ENCODE results near the gene KLRC2.
"Not testable (repeated sequence)": the region's sequence is repeated elsewhere in the genome, so short reads cannot be mapped to it uniquely, and the experiment has no call there.

The KLRC2 gene

DNA sequence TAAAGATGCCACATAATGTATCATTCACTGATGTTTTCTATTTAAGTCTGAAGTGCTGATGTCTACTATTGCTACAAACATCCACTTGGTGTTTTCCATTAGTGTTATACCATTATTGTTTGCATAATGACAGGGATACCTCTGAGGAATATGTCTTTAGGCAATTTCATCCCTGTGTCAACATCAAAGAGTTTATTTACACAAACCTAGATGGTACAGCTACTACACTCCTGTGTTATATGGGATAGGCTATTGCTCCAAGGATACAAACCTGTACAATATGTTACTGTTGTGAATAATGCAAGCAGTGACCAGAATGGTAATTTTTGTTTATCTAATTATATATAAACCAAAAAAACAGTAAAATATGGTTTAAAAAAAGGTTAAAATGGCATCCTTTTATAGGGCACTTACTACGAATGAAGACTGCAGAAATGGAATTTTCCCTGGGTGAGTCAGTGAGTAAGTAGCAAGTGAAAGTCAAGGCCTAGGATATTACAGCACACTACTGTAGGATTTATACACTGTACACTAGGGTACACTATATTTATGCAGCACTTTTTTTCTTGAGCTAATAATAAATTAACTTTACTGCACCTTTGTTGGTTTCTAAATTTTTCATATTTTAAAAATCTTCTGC is 11.4 kb downstream of the KLRC2 start:
- H3K27ac Mint-ChIP-seq, H3K36me3 Mint-ChIP-seq, H3K27me3 Mint-ChIP-seq, H3K9me3 Mint-ChIP-seq, H3K4me3 Mint-ChIP-seq, H3K4me1 Mint-ChIP-seq: not testable (repeated sequence)

- not testable (repeated sequence) for H3K27me3 Mint-ChIP-seq, H3K27ac Mint-ChIP-seq, H3K9me3 Mint-ChIP-seq, H3K36me3 Mint-ChIP-seq, H3K4me1 Mint-ChIP-seq, H3K4me3 Mint-ChIP-seq
Observed at GRCh38 chr12:10422159-10422558, 13.7 kb downstream of the KLRC2 start.

- H3K27ac Mint-ChIP-seq, H3K4me3 Mint-ChIP-seq, H3K9me3 Mint-ChIP-seq, H3K27me3 Mint-ChIP-seq, H3K36me3 Mint-ChIP-seq, H3K4me1 Mint-ChIP-seq: not testable (repeated sequence)
Observed at GRCh38 chr12:10420334-10420733, 15.5 kb downstream of the KLRC2 start, which contains the start of gene KLRC3. KLRC3 (minus strand) TSS chr12:10420595; CDS start chr12:10420550, 45 bp downstream.

DNA sequence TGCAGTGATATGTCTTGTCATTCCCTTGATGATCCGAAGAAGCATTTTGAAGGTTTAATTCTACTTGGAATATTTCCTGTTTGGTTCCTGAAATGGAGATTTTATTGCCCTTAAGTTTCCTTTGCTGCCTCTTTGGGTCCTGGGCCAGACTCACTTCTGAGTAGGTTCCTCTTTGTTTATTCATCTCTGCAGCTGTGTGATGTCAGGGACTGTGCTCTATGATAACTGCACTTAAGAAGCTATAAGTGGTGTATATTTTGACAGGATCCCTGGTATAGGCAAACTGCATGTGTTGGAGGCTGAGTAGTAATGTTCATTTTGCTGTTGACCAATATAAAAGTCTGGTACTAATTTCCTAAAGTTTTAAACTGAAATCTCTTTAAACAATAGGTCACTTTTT is 26.4 kb downstream of the KLRC2 start, which contains the start of gene KLRC4:
Gene KLRC4, minus strand, starts transcription at position 366 of the 400 bp plus-strand sequence. Its CDS starts 182 bp downstream, at position 184.
- no peak within 1 kb of the TSS for H3K27ac Mint-ChIP-seq
- no peaks in the 10 kb centered on the region for H3K9me3 Mint-ChIP-seq
- H3K4me3 Mint-ChIP-seq, result no peak within 1 kb of the TSS
- peaks cover 4% of the 10 kb centered on the region for H3K27me3 Mint-ChIP-seq
- H3K36me3 Mint-ChIP-seq, result no peaks in the 10 kb centered on the region
- H3K4me1 Mint-ChIP-seq, result no peaks in the 10 kb centered on the region

DNA sequence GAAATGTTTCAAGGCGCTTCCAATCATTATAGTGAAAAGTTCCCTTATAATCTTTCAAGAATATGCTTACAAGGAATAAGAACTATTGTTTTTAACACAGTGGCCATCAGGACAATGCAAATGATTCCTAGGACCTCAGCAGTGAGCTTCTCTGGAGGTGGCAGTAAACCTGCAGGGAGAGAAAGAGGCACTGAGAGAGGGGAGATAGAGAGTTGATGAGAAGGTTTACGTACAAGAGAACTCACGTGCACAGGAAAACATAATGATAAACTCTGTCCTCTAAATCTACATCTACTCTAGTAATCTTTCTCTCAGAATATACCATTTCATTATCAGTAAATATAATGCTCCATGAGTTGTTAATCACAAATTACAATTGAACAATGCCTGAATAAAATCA is 27.0 kb downstream of the KLRC2 start:
- H3K9me3 Mint-ChIP-seq, result no peaks in the 10 kb centered on the region
- H3K27me3 Mint-ChIP-seq, result peaks cover 4% of the 10 kb centered on the region
- no peaks in the 10 kb centered on the region for H3K36me3 Mint-ChIP-seq
- H3K4me3 Mint-ChIP-seq, result no peak overlapping the region
- no peaks in the 10 kb centered on the region for H3K4me1 Mint-ChIP-seq
- H3K27ac Mint-ChIP-seq, result no peak overlapping the region

GRCh38 chr12:10406725-10407124 is 29.1 kb downstream of the KLRC2 start:
- Mint-ChIP-seq H3K4me1 (no peaks in the 10 kb centered on the region), H3K36me3 (no peaks in the 10 kb centered on the region), H3K4me3 (no peak overlapping the region), H3K27me3 (peaks cover 4% of the 10 kb centered on the region), H3K9me3 (no peaks in the 10 kb centered on the region), H3K27ac (no peak overlapping the region)

- H3K27ac Mint-ChIP-seq, result no peak overlapping the region
- H3K36me3 Mint-ChIP-seq, result no peaks in the 10 kb centered on the region
- no peak overlapping the region for H3K4me3 Mint-ChIP-seq
- no peaks in the 10 kb centered on the region for H3K9me3 Mint-ChIP-seq
- H3K27me3 Mint-ChIP-seq, result peaks cover 8% of the 10 kb centered on the region
- H3K4me1 Mint-ChIP-seq, result no peaks in the 10 kb centered on the region
Observed at GRCh38 chr12:10405294-10405693, 30.5 kb downstream of the KLRC2 start.

DNA sequence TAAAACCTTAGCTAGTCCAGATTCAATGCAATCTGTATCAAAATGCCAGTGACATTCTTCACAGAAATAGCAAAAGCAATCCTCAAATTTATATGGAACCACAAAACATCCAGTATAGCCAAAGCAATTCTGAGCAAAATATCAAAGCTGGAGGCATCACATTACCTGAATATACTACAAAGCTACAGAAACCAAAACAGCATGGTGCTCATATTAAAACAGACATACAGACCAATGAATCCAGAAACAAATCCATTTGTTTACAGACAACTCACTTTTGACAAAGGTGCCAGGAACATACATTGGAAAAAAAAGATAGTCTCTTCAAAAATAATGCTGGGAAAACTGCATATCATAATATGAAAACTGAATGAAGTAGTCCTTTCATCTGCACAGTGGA is 31.0 kb downstream of the KLRC2 start:
- Mint-ChIP-seq H3K9me3 (no peaks in the 10 kb centered on the region), H3K4me3 (no peak overlapping the region), H3K36me3 (no peaks in the 10 kb centered on the region), H3K27ac (no peak overlapping the region), H3K4me1 (no peaks in the 10 kb centered on the region), H3K27me3 (peaks cover 8% of the 10 kb centered on the region)

- H3K4me1 Mint-ChIP-seq, result no peaks in the 10 kb centered on the region
- H3K27ac Mint-ChIP-seq, result no peak overlapping the region
- peaks cover 2% of the 10 kb centered on the region for H3K36me3 Mint-ChIP-seq
- no peaks in the 10 kb centered on the region for H3K9me3 Mint-ChIP-seq
- peaks cover 15% of the 10 kb centered on the region for H3K27me3 Mint-ChIP-seq
- H3K4me3 Mint-ChIP-seq, result no peak overlapping the region
Observed at GRCh38 chr12:10400829-10401228, 35.0 kb downstream of the KLRC2 start.

GRCh38 chr12:10398168-10398567 is 37.6 kb downstream of the KLRC2 start:
- no peaks in the 10 kb centered on the region for H3K9me3 Mint-ChIP-seq
- H3K27me3 Mint-ChIP-seq, result peaks cover 15% of the 10 kb centered on the region
- no peak overlapping the region for H3K27ac Mint-ChIP-seq
- H3K4me3 Mint-ChIP-seq, result no peak overlapping the region
- H3K36me3 Mint-ChIP-seq, result peaks cover 2% of the 10 kb centered on the region
- H3K4me1 Mint-ChIP-seq, result no peaks in the 10 kb centered on the region

- Mint-ChIP-seq H3K4me3 (no peak overlapping the region), H3K4me1 (no peaks in the 10 kb centered on the region), H3K27me3 (peaks cover 15% of the 10 kb centered on the region), H3K9me3 (no peaks in the 10 kb centered on the region), H3K36me3 (peaks cover 2% of the 10 kb centered on the region), H3K27ac (no peak overlapping the region)
Observed at GRCh38 chr12:10397296-10397695, 38.5 kb downstream of the KLRC2 start.

- H3K27ac Mint-ChIP-seq, H3K4me1 Mint-ChIP-seq, H3K4me3 Mint-ChIP-seq, H3K36me3 Mint-ChIP-seq, H3K9me3 Mint-ChIP-seq: not testable (repeated sequence)
- H3K27me3 Mint-ChIP-seq, result peaks cover 15% of the 10 kb centered on the region
Observed at GRCh38 chr12:10396176-10396575, 39.6 kb downstream of the KLRC2 start.

GRCh38 chr12:10395390-10395998 is 40.3 kb downstream of the KLRC2 start:
- H3K27ac Mint-ChIP-seq, result no peak overlapping the region
- H3K9me3 Mint-ChIP-seq, result no peaks in the 10 kb centered on the region
- no peaks in the 10 kb centered on the region for H3K4me1 Mint-ChIP-seq
- peaks cover 12% of the 10 kb centered on the region for H3K27me3 Mint-ChIP-seq
- peaks cover 2% of the 10 kb centered on the region for H3K36me3 Mint-ChIP-seq
- no peak overlapping the region for H3K4me3 Mint-ChIP-seq

- not testable (repeated sequence) for H3K4me1 Mint-ChIP-seq, H3K36me3 Mint-ChIP-seq, H3K9me3 Mint-ChIP-seq, H3K27ac Mint-ChIP-seq, H3K4me3 Mint-ChIP-seq
- peaks cover 10% of the 10 kb centered on the region for H3K27me3 Mint-ChIP-seq
Observed at GRCh38 chr12:10394531-10395152, 41.2 kb downstream of the KLRC2 start.

- Mint-ChIP-seq H3K9me3 (no peaks in the 10 kb centered on the region), H3K4me3 (no peak overlapping the region), H3K27me3 (peaks cover 8% of the 10 kb centered on the region), H3K27ac (no peak overlapping the region), H3K4me1 (peaks cover 4% of the 10 kb centered on the region), H3K36me3 (no peaks in the 10 kb centered on the region)
Observed at GRCh38 chr12:10393291-10393690, 42.5 kb downstream of the KLRC2 start.

- Mint-ChIP-seq H3K27ac (no peak overlapping the region), H3K9me3 (no peaks in the 10 kb centered on the region), H3K4me3 (no peak overlapping the region), H3K27me3 (peaks cover 6% of the 10 kb centered on the region), H3K36me3 (no peaks in the 10 kb centered on the region), H3K4me1 (peaks cover 4% of the 10 kb centered on the region)
Observed at GRCh38 chr12:10392394-10392930, 43.3 kb downstream of the KLRC2 start.
